ENCODE data around the gene LYZL6. TPM values are rescaled to one million over a fixed set of nuclear protein-coding genes. Genes with fewer than 3 reads are reported as not detected.
"Not testable (repeated sequence)": the region's sequence is repeated elsewhere in the genome, so short reads cannot be mapped to it uniquely, and the experiment has no call there.

Gene LYZL6
- total RNA-seq, 1 experiment from 2014 or later, result not detected

GRCh38 chr17:35938492-35938891, 5.0 kb downstream of the LYZL6 start:
- H3K4me1 ChIP-seq (ENCODE audit: low read length); H3K27ac ChIP-seq (ENCODE audit: low read length); H3K36me3 ChIP-seq (ENCODE audit: insufficient read depth, low read length); H3K4me2 ChIP-seq (ENCODE audit: low read depth, low read length, poor library complexity, severe bottlenecking); H4K20me1 ChIP-seq (ENCODE audit: insufficient read depth, low read depth, low read length); H3K9me3 ChIP-seq (ENCODE audit: low read length); H3K9ac ChIP-seq (ENCODE audit: low read length); H3K9me2 ChIP-seq (replicated peaks; ENCODE audit: insufficient read depth, low read length); H3K4me3 ChIP-seq (ENCODE audit: low read length); H3K79me2 ChIP-seq (ENCODE audit: low read length); H2AFZ ChIP-seq (ENCODE audit: low read length); H3K27me3 ChIP-seq (ENCODE audit: low read length); DNase-seq: not testable (repeated sequence)

- DNase-seq, result peak; percentile 78
- H4K20me1 ChIP-seq (ENCODE audit: insufficient read depth, low read depth, low read length), result no peaks in the 10 kb centered on the region
- H3K27ac ChIP-seq (ENCODE audit: low read length), result no peak overlapping the region
- H3K36me3 ChIP-seq (ENCODE audit: insufficient read depth, low read length), result no peaks in the 10 kb centered on the region
- H3K9ac ChIP-seq (ENCODE audit: low read length), result no peak overlapping the region
- H3K9me3 ChIP-seq (ENCODE audit: low read length), result no peaks in the 10 kb centered on the region
- H3K79me2 ChIP-seq (ENCODE audit: low read length), result no peaks in the 10 kb centered on the region
- no peaks in the 10 kb centered on the region for H3K9me2 ChIP-seq (replicated peaks; ENCODE audit: insufficient read depth, low read length)
- H2AFZ ChIP-seq (ENCODE audit: low read length), result peak overlapping the region; percentile 26; the same call in 1 of the 2 replicates
- H3K27me3 ChIP-seq (ENCODE audit: low read length), result no peaks in the 10 kb centered on the region
- peaks cover 1% of the 10 kb centered on the region for H3K4me1 ChIP-seq (ENCODE audit: low read length)
- H3K4me2 ChIP-seq (ENCODE audit: low read depth, low read length, poor library complexity, severe bottlenecking), result no peak overlapping the region
- no peak overlapping the region for H3K4me3 ChIP-seq (ENCODE audit: low read length)
Observed at GRCh38 chr17:35936063-35936462, 7.5 kb downstream of the LYZL6 start.

GRCh38 chr17:35934760-35935159, 8.8 kb downstream of the LYZL6 start:
- no peak overlapping the region for H3K9ac ChIP-seq (ENCODE audit: low read length)
- no peak overlapping the region for H3K4me2 ChIP-seq (ENCODE audit: low read depth, low read length, poor library complexity, severe bottlenecking)
- H3K9me3 ChIP-seq (ENCODE audit: low read length), result no peaks in the 10 kb centered on the region
- H3K9me2 ChIP-seq (replicated peaks; ENCODE audit: insufficient read depth, low read length), result no peaks in the 10 kb centered on the region
- H2AFZ ChIP-seq (ENCODE audit: low read length), result no peak overlapping the region
- no peaks in the 10 kb centered on the region for H3K27me3 ChIP-seq (ENCODE audit: low read length)
- no peaks in the 10 kb centered on the region for H4K20me1 ChIP-seq (ENCODE audit: insufficient read depth, low read depth, low read length)
- DNase-seq, result no peak
- no peak overlapping the region for H3K27ac ChIP-seq (ENCODE audit: low read length)
- peaks cover 7% of the 10 kb centered on the region for H3K79me2 ChIP-seq (ENCODE audit: low read length)
- H3K36me3 ChIP-seq (ENCODE audit: insufficient read depth, low read length), result no peaks in the 10 kb centered on the region
- no peak overlapping the region for H3K4me3 ChIP-seq (ENCODE audit: low read length)
- H3K4me1 ChIP-seq (ENCODE audit: low read length), result peaks cover 10% of the 10 kb centered on the region

- no peak overlapping the region for H2AFZ ChIP-seq (ENCODE audit: low read length)
- no peak overlapping the region for H3K4me2 ChIP-seq (ENCODE audit: low read depth, low read length, poor library complexity, severe bottlenecking)
- DNase-seq, result no peak
- H3K27ac ChIP-seq (ENCODE audit: low read length), result no peak overlapping the region
- H3K36me3 ChIP-seq (ENCODE audit: insufficient read depth, low read length), result no peaks in the 10 kb centered on the region
- H3K4me1 ChIP-seq (ENCODE audit: low read length), result peaks cover 16% of the 10 kb centered on the region
- H3K27me3 ChIP-seq (ENCODE audit: low read length), result no peaks in the 10 kb centered on the region
- no peaks in the 10 kb centered on the region for H4K20me1 ChIP-seq (ENCODE audit: insufficient read depth, low read depth, low read length)
- H3K9me2 ChIP-seq (replicated peaks; ENCODE audit: insufficient read depth, low read length), result no peaks in the 10 kb centered on the region
- no peak overlapping the region for H3K4me3 ChIP-seq (ENCODE audit: low read length)
- no peaks in the 10 kb centered on the region for H3K9me3 ChIP-seq (ENCODE audit: low read length)
- H3K79me2 ChIP-seq (ENCODE audit: low read length), result peaks cover 11% of the 10 kb centered on the region
- H3K9ac ChIP-seq (ENCODE audit: low read length), result no peak overlapping the region
Observed at GRCh38 chr17:35932586-35932985, 10.9 kb downstream of the LYZL6 start.

GRCh38 chr17:35931794-35932425, 11.6 kb downstream of the LYZL6 start:
- Histone ChIP-seq H3K27ac (ENCODE audit: low read length) (no peak overlapping the region), H3K4me2 (ENCODE audit: low read depth, low read length, poor library complexity, severe bottlenecking) (no peak overlapping the region), H2AFZ (ENCODE audit: low read length) (no peak overlapping the region), H3K9me3 (ENCODE audit: low read length) (no peaks in the 10 kb centered on the region), H3K9me2 (replicated peaks; ENCODE audit: insufficient read depth, low read length) (no peaks in the 10 kb centered on the region), H3K36me3 (ENCODE audit: insufficient read depth, low read length) (no peaks in the 10 kb centered on the region), H3K4me3 (ENCODE audit: low read length) (no peak overlapping the region), H4K20me1 (ENCODE audit: insufficient read depth, low read depth, low read length) (no peaks in the 10 kb centered on the region), H3K4me1 (ENCODE audit: low read length) (peaks cover 16% of the 10 kb centered on the region), H3K79me2 (ENCODE audit: low read length) (peaks cover 11% of the 10 kb centered on the region), H3K9ac (ENCODE audit: low read length) (no peak overlapping the region), H3K27me3 (ENCODE audit: low read length) (no peaks in the 10 kb centered on the region)
- DNase-seq, result no peak

- no peaks in the 10 kb centered on the region for H3K36me3 ChIP-seq (ENCODE audit: insufficient read depth, low read length)
- no peaks in the 10 kb centered on the region for H3K9me3 ChIP-seq (ENCODE audit: low read length)
- peak within 1 kb of the TSS; percentile 77 for H3K4me3 ChIP-seq (ENCODE audit: low read length)
- peak within 1 kb of the TSS; percentile 78 for H3K9ac ChIP-seq (ENCODE audit: low read length)
- H3K4me2 ChIP-seq (ENCODE audit: low read depth, low read length, poor library complexity, severe bottlenecking), result peak within 1 kb of the TSS; percentile 94
- peaks cover 11% of the 10 kb centered on the region for H3K79me2 ChIP-seq (ENCODE audit: low read length)
- peaks cover 16% of the 10 kb centered on the region for H3K4me1 ChIP-seq (ENCODE audit: low read length)
- DNase-seq, result peak; percentile 96
- H2AFZ ChIP-seq (ENCODE audit: low read length), result peak within 1 kb of the TSS; percentile 69
- H3K27ac ChIP-seq (ENCODE audit: low read length), result peak within 1 kb of the TSS; percentile 33; the same call in 1 of the 2 replicates
- no peaks in the 10 kb centered on the region for H3K9me2 ChIP-seq (replicated peaks; ENCODE audit: insufficient read depth, low read length)
- no peaks in the 10 kb centered on the region for H3K27me3 ChIP-seq (ENCODE audit: low read length)
- no peaks in the 10 kb centered on the region for H4K20me1 ChIP-seq (ENCODE audit: insufficient read depth, low read depth, low read length)
Observed at GRCh38 chr17:35930211-35931065, 13.1 kb downstream of the LYZL6 start, which contains the start of gene RDM1. Gene RDM1, minus strand, starts transcription at chr17:35930773. Its CDS starts 46 bp downstream, at chr17:35930727.

GRCh38 chr17:35927714-35928113, 15.8 kb downstream of the LYZL6 start:
- no peaks in the 10 kb centered on the region for H3K9me3 ChIP-seq (ENCODE audit: low read length)
- peaks cover 4% of the 10 kb centered on the region; the same call in 1 of the 2 replicates for H3K36me3 ChIP-seq (ENCODE audit: insufficient read depth, low read length)
- no peak overlapping the region for H2AFZ ChIP-seq (ENCODE audit: low read length)
- no peak overlapping the region for H3K4me3 ChIP-seq (ENCODE audit: low read length)
- H3K79me2 ChIP-seq (ENCODE audit: low read length), result peaks cover 11% of the 10 kb centered on the region
- DNase-seq, result no peak
- H3K9me2 ChIP-seq (replicated peaks; ENCODE audit: insufficient read depth, low read length), result no peaks in the 10 kb centered on the region
- H3K4me2 ChIP-seq (ENCODE audit: low read depth, low read length, poor library complexity, severe bottlenecking), result no peak overlapping the region
- no peaks in the 10 kb centered on the region for H4K20me1 ChIP-seq (ENCODE audit: insufficient read depth, low read depth, low read length)
- H3K27me3 ChIP-seq (ENCODE audit: low read length), result no peaks in the 10 kb centered on the region
- H3K4me1 ChIP-seq (ENCODE audit: low read length), result peaks cover 16% of the 10 kb centered on the region
- H3K27ac ChIP-seq (ENCODE audit: low read length), result no peak overlapping the region
- no peak overlapping the region for H3K9ac ChIP-seq (ENCODE audit: low read length)

- Histone ChIP-seq H3K4me2 (ENCODE audit: low read depth, low read length, poor library complexity, severe bottlenecking) (no peak overlapping the region), H3K9me2 (replicated peaks; ENCODE audit: insufficient read depth, low read length) (no peaks in the 10 kb centered on the region), H3K4me1 (ENCODE audit: low read length) (no peaks in the 10 kb centered on the region), H3K9me3 (ENCODE audit: low read length) (no peaks in the 10 kb centered on the region), H3K79me2 (ENCODE audit: low read length) (no peaks in the 10 kb centered on the region), H2AFZ (ENCODE audit: low read length) (no peak overlapping the region), H3K27ac (ENCODE audit: low read length) (no peak overlapping the region), H4K20me1 (ENCODE audit: insufficient read depth, low read depth, low read length) (no peaks in the 10 kb centered on the region), H3K4me3 (ENCODE audit: low read length) (no peak overlapping the region), H3K36me3 (ENCODE audit: insufficient read depth, low read length) (peaks cover 4% of the 10 kb centered on the region; the same call in 1 of the 2 replicates), H3K9ac (ENCODE audit: low read length) (no peak overlapping the region), H3K27me3 (ENCODE audit: low read length) (no peaks in the 10 kb centered on the region)
- no peak for DNase-seq
Observed at GRCh38 chr17:35923609-35924114, 19.9 kb downstream of the LYZL6 start.

Measured in Karpas-422 (cell line).